HG03342 (cell line): Measurements from ENCODE around the gene EHBP1.
"Not testable (repeated sequence)": the region's sequence is repeated elsewhere in the genome, so short reads cannot be mapped to it uniquely, and the experiment has no call there.

ENCODE experiments used
- ATAC-seq: cut with Tn5 transposase; IDR thresholded peaks from one replicate; pipeline ENCODE4 v1.9.1; 2021; ENCODE audit warnings: mild to moderate bottlenecking, moderate library complexity; ENCODE audit not compliant: unreplicated experiment

The EHBP1 gene

GRCh38 chr2:62732262-62732777 is 26.8 kb downstream of the EHBP1 start:
- no peak for ATAC-seq

- no peak for ATAC-seq
Observed at GRCh38 chr2:62733546-62733945, 28.0 kb downstream of the EHBP1 start.

DNA sequence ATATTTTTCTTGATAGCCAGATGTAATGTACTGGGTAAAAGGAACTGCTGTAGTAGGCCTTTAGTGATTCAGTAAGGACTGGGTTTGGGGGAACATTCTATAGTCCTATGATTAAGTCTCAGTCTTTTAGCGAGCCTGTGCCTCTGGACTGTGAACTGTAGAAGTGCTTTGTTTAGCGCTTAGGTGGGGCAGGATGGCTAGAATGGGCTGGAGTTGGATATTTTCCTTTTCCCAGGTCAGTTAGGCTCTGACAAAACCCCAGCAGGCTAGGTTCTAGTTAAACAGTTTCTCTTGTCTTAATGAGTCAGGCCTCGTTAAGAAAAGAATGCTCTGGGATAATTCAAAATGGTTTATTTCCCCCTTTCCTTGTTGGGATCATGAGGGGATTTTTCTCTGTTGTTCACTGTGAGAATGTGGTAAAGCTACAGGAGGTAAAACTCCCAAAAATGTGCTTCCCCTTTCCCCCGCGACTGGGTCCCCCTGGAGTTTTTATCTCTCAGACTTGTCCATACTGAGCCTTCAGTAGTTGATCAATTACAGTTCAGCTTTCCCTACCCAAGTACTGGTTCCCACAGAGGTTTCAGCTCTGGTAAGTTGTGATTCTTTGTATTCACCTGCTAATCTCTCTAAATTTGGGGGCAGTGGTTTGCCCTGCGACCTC is 31.5 kb downstream of the EHBP1 start:
- no peak for ATAC-seq

DNA sequence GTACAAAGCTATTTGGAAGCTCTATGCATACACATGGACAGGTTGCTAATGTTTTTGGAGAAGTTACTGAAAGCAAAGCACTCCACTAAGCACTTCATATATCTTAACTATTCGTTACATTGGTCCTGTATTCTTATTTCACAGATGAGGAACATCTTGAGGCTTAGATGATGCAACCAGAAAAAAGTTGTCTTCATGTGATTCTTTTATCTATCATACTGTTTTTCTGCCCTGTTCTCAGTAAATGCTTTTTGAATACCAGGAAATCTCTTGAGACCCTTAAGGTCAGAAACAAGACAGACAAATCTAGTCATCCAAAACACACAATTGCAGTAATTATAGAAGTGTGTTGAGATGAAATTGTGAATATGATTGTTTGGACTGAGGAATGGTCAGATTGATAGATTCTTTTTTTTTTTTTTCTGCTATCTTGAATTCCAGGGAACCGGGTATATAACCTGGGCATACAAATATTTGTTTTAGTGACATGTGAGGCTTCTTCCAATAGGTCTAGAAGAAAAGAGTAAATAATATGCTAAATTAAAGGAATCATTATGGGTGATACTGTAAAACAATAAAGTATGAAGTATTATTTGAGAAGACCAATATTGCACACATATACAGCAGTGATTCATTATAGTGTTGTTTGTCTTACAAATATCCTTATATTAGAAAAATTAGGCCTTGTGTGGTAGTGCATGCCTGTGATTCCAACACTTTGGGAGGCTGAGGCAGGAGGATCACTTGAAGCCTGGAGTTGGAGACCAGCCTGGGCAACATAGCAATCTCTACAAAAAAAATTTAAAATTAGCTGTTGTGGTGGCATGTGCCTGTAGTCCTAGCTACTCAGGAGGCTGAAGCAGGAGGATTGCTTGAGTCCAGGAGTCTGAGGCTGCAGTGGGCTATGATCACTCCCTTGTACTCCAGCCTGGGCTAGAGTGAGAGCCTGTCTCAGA is 33.7 kb downstream of the EHBP1 start:
- no peak for ATAC-seq

- no peak for ATAC-seq
Observed at GRCh38 chr2:62740221-62740620, 34.7 kb downstream of the EHBP1 start.

DNA sequence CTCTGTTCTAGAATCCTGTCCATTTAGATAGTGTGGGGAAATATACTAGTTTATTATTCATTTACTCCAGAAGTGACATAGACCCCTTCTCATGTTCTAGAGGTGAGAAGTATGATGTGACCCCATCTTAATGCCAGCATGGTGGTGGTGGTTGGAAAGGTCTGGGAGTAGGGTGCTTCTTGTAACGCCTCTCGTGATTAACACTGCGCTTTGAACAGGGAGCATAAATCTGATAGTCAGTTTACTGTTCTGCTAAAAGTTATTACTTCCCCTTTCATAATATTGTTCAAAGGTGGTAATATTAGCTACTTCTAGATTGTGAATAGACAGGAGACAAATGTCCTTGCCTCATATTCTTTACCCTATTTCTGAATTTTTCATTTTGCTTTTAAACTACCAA is 35.6 kb downstream of the EHBP1 start:
- no peak for ATAC-seq

- ATAC-seq, result no peak
Observed at GRCh38 chr2:62741954-62742722, 36.6 kb downstream of the EHBP1 start.

GRCh38 chr2:62743506-62743905 is 38.0 kb downstream of the EHBP1 start:
- no peak for ATAC-seq

DNA sequence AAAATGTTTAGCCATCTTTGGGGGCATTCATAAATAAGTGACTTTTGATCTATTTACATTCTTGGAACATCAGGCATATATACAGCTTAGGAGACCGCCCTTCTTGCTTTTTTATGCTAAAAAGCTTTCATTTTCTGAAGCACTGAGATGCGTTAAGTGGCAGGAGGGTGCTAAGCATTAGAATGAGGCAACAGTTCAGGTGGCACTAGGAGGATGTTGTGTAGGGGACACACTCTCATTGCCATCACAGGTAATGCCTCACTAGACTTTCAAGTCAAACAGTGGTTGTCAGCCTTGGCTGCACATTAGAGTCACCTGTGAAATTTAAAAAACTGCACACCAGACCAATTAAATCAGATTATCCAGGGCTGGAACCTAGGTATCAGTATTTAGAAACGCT is 39.1 kb downstream of the EHBP1 start:
- ATAC-seq, result no peak

DNA sequence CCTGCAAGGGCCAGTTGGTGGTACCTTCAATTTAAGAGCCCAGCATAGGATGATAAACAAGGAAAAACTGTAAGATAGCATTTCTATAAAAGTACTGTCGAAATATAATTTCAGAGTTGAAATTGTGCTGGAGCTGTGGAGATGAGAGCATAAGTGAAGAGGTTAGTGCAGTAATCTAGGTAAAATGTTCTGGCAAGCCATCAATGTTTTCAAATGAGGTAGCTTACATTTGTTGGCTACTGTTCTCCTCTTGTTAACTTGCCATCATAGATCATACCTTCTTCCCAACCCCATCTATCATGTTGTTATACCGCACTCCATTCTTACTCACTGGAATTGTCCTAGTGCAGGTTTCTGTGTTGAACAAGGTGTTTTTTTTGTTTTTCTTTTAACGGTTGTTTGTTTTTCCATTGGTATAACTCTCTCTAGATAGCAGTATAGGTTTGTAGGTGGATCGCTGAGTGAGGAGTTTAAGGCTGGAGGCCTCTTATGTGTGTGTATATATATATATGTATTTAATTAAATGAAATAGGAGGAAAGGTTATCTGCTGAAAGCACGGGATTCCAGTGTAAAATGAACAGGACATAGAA is 40.5 kb downstream of the EHBP1 start:
- ATAC-seq, result no peak

GRCh38 chr2:62747169-62747568 is 41.7 kb downstream of the EHBP1 start:
- no peak for ATAC-seq

- ATAC-seq, result no peak
Observed at GRCh38 chr2:62747876-62748275, 42.4 kb downstream of the EHBP1 start.

DNA sequence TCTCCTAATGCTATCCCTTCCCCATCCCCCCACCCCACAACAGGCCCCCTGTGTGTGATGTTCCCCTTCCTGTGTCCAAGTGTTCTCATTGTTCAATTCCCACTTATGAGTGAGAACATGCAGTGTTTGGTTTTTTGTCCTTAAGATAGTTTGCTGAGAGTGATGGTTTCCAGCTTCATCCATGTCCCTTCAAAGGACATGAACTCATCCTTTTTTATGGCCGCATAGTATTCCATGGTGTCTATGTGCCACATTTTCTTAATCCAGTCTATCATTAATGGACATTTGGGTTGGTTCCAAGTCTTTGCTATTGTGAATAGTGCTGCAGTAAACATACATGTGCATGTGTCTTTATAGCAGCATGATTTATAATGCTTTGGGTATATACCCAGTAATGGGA is 43.6 kb downstream of the EHBP1 start:
- not testable (repeated sequence) for ATAC-seq

- ATAC-seq, result no peak
Observed at GRCh38 chr2:62757029-62757428, 51.5 kb downstream of the EHBP1 start.

DNA sequence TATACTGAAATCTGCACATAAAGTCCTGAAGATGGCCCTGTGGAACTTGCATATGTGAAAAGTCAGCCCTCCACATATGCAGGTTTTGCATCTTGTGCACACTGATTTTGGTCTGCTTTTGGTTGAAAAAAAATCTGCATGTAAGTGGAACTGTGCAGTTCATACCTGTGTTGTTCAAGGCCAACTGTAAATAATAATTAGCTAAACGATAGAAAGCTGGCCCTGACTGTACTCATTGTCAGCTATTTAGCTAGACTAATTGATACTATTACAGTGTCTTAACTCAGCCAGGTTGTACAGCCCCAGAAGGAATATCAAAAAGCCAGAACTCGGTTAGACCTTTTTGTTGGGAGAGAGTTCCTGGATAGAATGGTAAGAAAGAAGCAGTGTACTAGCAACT is 54.5 kb downstream of the EHBP1 start:
- no peak for ATAC-seq

- ATAC-seq, result no peak
Observed at GRCh38 chr2:62760555-62760954, 55.0 kb downstream of the EHBP1 start.

DNA sequence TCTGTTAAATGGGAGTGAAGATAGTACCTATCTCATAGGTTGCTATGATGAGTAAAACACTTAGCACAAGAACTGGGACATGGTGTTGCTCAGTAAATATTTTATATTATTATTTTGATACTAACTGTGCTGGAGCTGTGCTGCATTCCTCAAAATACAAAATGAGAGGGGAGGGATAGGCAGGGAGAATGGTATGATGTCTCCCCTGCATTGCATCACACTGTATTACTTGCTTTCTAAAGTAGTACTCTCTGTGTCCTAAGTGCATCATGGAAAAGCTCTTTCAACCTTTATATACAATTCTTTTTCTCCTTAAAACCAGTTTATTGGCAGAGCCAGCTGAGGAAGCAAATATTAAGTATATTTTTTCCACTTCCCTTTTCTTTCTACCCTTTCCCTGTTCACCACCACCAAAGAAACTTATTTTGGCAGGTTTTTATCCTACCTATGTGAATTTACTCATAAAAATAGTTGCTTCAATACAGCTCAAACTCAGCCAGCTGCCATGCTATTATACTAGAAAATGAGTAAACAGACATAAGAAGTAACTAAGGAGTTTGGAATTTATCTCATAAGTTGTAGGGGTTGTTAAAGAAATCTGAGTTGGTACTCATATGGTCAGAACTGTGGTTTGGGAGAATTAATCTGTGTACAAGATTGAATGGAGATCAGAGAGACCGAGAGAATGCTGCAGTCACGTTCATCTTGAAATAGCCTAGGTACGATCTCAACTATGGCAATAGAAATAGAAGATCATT is 60.3 kb downstream of the EHBP1 start:
- ATAC-seq, result no peak

GRCh38 chr2:62768615-62769014 is 63.1 kb downstream of the EHBP1 start:
- ATAC-seq, result no peak

- ATAC-seq, result no peak
Observed at GRCh38 chr2:62770629-62771028, 65.1 kb downstream of the EHBP1 start.
